Measurements from ENCODE around the gene ALDH16A1.
"Not testable (repeated sequence)": the region's sequence is repeated elsewhere in the genome, so short reads cannot be mapped to it uniquely, and the experiment has no call there.

ALDH16A1 gene

DNA sequence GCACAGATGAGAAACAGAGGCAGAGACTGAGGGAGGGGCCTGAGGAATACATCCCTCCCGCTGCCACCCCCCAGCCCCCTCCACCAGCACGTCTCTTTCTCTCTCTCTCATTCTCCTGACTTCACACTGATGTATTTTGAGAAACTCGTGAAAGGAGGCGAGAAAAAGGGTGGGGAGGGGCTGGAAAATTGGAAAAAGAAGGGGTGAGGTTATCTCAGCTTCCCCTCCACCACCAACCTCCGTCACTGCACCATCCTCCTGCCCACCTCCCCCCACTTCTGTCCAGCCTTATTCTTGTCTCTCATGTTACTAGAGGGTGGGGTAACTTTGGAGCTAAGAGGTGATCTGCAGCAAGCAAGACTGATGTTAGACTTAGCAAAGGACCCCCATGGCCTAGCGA is 13.2 kb upstream of the ALDH16A1 start:
- no peak for DNase-seq (ENCODE audit: low read depth in 3 of 3, low spot score in 1 of 3)

DNA sequence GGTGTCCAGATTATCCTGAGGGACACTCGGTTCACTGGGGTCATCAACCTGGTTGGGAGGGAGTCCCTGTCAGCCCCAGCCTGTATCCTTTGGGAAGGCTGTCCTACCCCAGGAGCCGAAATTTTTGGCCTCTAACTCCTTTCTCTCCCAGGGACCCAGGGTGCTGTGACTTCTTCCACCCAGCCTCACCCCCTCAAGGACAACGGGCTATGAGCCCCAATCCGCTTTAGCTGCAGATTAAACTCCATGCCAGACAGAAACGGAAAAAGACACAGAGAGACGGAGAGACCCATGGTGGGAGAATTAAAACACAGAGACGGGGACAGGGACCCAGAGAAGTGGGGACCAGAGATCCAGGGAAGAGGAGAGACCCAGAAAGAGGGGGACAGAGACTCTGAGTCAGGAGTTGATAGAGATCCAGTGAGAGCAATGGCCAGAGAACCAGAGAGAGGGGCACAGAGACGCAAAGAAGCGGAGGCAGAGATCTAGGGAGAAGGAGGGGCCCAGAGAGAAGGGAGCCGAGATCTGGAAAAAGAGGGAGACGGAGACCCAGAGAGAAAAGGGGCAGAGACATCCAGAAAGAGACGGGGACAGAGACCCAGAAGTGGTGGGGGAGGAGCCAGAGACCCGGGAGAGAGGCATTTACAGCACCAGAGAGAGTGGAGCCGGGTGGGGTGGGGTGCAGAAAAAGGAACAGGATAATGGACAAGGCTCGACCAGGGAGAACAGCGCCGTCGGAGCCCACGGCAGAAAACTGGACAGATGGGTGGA is 12.4 kb upstream of the ALDH16A1 start:
- DNase-seq (ENCODE audit: low read depth in 3 of 3, low spot score in 1 of 3) = no peak

DNA sequence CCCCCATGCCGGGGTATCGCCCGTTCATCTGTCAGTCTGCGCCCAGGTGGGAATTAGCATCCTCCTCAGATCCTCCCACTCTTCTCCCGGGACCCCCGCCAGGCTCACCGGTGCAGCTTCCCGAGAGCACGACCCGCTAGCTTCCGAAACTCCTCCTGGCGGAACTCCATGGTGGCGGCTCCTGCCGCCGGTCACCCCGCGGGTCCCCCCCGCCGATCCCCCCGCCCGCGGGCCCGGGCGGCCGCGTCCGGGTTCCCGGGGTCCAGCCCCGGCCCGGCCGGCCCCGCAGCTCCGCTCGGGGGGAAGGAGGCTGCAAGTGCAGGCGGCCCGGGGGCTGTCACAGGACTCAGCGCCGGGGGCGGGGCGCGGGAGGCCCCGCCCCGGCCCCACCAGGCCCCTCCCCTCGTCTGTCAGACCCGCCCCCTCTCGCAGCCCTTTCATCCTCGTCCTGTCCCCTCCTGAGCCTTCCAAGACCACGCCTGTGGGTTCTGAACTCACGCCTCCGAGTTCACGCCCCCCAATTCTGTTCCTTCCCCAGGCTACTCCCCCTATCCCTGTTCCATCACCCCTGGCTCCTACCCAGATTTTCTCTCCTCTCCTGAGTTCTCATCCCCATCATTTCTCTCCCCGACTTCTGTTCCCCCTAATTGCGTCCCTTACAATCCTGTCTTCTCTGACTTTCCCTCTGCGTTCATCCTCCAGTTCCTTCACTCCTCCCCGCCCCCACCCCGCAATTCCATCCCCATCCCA is 11.6 kb upstream of the ALDH16A1 start, which contains the start of gene SLC17A7:
Gene SLC17A7 (minus strand): TSS at position 318 of the 750 bp plus-strand sequence. CDS start 148 bp downstream, at position 170.
- DNase-seq (ENCODE audit: low read depth in 3 of 3, low spot score in 1 of 3) = no peak

DNA sequence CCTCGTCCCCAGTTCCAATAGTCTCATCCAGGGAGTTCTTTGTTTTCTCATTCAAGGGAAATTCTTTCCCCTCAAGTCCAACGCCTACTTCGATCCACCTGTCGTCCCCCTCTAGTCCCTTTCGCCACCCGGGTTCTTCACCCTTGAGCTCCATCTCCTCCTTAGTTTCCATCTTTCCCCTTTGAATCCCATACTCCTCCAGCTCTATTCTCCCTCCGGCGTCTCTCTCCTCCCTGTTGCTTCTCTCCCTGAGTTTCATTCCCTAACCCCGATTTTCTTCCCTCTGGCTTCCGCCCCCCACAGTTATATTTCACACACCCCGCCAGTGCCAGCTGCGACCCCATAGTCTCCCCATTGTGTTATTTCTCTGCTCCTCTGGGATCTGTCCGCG is 11.1 kb upstream of the ALDH16A1 start:
- DNase-seq (ENCODE audit: low read depth in 3 of 3, low spot score in 1 of 3) = no peak

DNA sequence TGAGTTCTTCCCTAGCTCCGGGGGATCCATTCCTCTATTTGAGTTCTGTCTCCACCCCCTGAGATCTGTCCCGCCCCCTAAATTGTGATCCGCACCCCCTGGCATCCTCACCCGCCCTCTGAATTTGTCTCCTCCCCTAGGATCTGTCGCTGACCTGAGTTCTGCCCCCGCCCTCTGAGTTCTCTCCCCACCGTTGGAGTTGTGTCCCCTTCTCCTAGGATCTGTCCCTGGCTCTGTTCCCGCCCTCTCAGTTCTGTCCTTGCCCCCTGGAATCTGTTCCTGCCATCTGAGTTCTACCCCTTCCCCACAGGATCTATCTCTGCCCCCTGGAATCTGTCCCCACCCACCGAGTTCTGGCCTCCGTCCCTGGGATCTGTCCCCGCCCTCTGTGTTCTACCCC is 10.7 kb upstream of the ALDH16A1 start:
- DNase-seq (ENCODE audit: low read depth in 3 of 3, low spot score in 1 of 3) = no peak

DNA sequence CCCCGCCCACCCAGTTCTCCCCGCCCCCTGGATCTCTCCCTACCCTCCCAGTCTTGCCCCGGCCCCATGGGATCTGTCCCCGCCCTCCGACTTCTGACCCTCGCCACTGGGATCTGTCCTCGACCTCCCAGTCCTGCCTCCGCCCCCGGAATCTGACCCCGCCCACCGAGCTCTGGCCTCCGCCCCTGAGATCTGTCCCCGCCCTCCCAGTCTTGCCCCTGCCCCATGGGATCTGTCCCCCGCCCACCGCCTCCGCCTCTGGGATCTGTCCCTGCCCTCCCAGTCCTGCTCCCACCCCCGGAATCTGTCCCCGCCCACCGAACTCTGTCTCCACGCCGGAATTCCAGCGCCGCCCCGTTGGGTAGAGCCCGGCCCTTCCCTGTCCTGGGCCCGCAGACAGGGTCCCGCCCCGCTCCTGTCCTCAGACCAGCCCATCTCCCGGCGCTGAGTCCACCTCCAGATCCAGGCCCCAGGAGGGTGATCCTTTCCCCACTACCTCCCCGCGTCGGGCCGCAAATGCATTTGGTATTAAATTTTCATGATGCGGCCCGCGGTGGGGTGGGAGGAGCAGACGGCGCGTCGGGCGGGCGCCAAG is 10.2 kb upstream of the ALDH16A1 start:
- DNase-seq (ENCODE audit: low read depth in 3 of 3, low spot score in 1 of 3) = peak in 1 of 3 donors; percentile 40

DNA sequence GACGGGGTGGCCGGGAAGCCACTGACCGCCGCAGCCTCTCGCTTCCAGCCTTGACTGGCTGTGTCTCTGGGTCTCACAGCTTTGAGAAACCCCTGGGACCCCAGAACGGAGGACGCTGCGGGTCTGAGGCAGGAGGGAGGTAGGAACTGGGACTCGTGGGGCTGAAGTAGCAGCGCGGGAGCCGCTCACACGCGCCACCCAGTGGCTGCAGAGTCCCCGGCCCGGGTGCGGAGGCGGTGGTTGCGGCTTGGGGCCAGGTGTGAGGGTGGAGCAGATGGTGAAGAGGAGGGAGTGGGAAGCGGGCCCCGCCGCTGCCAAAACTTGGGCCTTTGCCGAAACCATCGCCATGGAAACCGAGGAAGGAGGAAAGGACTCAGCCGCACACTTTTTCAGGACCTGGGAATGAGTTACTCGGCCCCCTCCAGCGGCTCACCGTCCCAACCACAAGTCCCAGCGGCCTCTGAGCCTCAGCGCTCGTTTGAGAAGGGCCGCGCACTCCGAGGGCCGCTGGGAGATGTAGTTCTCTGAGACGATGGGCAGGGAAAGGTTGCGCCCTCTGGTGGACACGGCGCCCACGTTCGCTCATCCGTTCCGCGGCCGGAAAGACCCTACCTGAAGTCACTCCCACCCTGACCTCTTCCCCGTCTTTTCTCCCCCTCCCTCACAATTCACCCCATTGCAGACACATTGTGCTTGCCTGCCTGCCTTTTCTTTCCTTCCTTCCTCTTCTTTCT is 9.5 kb upstream of the ALDH16A1 start:
- DNase-seq (ENCODE audit: low read depth in 3 of 3, low spot score in 1 of 3) = peak; percentile 80 to 91 (median 85)

DNA sequence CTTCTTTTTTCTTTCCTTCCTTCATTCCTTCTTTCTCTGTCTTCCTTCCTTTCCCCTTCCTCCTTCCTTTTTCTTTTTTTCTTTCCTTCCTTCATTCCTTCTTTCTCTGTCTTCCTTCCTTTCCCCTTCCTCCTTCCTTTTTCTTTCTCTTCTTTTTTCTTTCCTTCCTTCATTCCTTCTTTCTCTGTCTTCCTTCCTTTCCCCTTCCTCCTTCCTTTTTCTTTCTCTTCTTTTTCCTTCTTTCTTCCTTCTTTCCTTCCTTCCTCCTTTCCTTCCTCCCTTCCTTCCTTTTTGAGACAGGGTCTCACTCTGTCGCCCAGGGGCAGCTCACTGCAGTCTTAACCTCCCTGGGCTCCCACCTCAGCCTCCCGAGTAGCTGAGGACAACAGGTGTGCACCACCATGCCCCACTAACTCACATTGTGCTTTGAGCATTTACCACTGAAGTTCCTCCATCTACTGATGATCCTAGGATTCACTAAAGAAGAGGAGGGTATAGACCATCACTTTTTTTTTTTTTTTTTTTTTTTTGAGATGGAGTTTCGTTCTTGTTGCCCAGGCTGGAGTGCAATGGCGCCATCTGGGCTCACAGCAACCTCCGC is 8.8 kb upstream of the ALDH16A1 start:
- not testable (repeated sequence) for DNase-seq (ENCODE audit: low read depth in 3 of 3, low spot score in 1 of 3)

DNA sequence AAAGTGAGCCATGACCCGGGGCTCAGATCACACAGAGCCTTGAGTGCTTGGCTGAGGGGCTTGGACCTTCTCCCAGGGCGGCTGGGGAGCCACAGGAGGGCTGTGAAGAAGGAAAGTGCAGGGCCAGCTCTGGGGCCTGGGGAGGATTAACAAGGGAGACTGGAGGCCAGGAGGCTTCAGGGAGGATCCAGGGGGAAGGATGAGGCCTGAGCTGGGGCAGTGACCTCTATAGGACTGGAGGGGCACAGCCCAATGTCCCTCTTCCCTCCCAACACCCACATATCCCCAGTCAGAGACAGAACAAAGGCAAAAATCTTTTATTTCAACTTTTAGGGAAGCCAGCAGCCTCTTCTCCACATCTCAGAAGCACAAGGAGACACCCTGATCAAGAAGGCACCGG is 7.0 kb upstream of the ALDH16A1 start:
- no peak for DNase-seq (ENCODE audit: low read depth in 3 of 3, low spot score in 1 of 3)

DNA sequence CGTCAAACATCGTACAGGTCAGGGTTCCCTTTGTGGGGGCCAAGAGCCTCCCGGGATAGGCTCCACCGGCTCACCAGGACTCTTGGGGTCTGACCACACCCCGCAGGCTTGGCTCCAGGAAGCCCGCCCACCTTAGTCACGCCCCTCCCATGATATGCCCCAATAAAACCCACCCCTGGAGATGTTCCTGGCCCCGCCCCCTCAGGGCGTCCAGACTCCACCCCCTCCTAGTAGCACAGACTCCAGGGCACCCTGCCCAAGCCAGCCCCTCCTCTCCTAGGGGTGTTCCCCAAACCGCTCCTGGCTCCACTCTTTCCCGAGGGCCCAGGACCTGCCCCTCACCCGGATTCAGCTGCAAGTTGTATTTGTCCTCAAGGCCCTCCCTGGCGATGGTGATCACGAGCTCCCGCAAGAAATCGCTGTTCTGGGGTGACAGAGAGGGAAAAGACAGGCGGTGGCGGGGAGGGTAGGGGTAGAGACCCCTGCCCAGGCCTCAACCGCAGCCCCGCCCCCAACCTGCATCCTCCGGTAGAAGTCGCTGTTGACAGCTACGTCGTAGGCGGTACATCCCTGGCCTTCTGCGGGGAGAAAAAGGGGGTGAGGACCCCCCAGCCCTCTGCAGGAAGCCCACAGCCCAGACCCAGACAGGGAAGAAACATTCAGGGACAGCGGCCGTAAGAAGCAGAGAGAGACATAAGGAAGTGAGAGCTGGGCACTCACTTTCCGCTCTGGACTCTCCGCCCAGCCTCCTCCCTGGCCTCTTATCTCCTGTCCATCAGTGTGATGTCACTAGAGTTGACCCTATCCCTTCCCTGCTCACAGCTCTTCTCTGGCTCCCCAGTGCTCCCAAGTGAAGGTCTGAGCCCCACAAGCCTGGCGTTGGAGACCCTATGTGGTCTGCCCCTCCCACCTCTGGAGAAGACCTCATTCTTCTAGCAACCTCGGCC is 5.3 kb upstream of the ALDH16A1 start:
- DNase-seq (ENCODE audit: low read depth in 3 of 3, low spot score in 1 of 3) = no peak

DNA sequence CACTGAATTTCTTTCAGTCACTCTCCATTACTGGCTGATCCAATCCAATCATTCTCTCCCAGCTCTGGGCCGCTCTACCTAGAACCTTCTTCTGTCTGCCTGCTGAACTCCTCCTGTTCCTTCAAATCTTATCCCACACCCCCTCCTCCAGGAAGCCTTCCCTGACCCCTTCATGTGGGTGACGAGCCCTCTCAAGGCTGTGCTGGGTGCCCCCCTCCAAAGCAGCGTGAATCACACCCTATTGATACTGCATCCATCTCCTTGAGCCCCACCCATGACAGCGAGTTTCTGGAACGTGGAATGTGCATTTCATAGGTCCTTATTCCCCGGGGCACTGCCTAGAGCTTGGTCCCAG is 4.6 kb upstream of the ALDH16A1 start:
- DNase-seq (ENCODE audit: low read depth in 3 of 3, low spot score in 1 of 3) = no peak

DNA sequence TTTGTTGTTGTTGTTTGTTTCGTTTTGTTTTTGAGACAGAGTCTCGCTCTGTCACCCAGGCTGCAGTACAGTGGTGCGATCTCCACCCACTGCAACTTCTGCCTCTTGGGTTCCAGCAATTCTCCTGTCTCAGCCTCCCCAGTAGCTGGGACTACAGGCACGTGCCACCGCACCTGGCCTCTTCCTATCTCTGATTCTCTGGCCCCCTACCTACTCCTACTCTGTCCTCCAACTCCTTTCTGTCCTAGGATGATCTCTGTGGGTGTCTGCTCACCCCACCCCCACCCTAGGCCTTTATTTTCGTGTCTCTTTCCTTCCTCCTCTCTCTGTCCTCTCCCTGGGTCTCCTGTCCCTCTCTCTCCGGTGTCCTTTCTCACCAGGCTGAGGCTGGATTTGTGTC is 2.6 kb upstream of the ALDH16A1 start:
- DNase-seq (ENCODE audit: low read depth in 3 of 3, low spot score in 1 of 3) = no peak

DNA sequence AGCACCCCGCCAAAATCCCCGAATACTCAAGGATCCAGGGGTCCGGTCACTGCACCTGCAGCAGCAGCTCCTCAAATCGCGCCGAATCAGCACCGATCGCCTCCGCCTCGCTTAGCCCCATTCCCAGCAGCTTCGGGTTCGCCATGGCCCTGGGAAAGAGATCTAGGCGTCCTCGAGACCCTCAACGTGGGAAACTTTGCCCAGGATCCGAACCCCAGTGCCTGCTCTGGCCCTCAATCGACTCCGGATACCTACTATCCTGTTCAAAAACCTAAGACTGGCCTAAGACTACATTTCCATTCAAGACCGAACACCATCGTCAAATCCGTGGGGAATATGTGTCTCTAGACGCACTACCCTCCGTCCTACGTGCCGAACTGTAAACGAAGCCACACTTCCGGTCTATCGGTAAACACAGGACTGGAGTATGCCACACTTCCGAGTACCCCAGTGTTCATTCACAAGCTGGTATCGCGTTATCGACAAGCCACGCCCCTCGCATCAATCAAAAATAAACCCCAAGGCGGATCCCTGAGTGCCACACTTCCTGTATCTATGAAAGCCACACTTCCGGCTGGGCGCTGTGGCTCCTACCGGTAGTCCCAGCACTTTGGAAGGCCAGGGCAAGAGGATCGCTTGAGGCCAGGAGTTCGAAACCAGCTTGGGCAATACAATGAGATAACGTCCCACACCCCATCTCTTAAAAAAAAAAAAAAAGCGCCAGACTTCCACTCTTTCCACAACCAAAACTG is 1.4 kb upstream of the ALDH16A1 start, which contains the start of gene PIH1D1:
Gene PIH1D1 (minus strand): TSS at position 385 of the 752 bp plus-strand sequence. CDS start 240 bp downstream, at position 145.
- peak; percentile 78 to 89 (median 88) for DNase-seq (ENCODE audit: low read depth in 3 of 3, low spot score in 1 of 3)

DNA sequence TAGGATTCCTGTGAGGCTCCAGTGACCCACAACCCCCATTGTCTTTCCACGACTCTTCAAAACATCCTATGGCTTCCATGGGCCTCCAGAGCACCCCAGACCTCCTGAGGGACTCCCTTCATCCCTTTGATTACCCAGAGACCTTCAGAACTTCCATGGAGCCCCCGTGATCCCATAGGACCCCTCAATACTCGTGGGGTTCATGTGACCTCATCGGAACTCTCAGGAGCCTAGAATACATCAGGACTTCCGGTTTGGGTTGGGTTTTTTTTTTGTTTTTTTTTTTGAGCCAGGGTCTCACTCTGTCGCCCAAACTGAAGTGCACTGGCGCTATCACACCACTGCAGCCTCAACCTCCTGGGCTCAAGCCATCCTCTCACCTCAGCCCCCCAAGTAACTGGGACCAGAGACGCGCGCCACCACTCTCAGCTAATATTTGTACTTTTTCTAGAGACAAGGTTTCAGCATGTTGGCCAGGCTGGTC is 774 bp downstream of the ALDH16A1 start:
- no peak for DNase-seq (ENCODE audit: low read depth in 3 of 3, low spot score in 1 of 3)

DNA sequence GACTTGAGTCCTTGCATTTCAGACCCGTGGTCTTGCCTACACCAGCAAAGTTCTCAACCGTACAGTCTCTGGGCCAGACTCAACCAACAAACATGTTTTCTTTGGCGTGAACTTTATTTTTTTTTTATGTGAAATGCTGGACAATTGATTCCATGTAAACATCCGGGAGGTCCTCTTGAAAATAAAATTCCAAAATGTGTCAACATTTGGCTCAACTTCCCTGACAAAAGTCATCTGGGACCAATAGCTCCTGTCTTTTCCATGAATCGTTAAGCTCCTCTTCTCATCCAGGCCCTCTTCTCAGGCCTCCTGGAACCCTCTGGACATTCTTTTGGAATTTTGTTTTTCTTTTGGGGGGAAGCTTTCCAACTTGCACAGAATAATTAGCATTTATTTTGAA is 2.7 kb downstream of the ALDH16A1 start:
- DNase-seq (ENCODE audit: low read depth in 3 of 3, low spot score in 1 of 3) = no peak

DNA sequence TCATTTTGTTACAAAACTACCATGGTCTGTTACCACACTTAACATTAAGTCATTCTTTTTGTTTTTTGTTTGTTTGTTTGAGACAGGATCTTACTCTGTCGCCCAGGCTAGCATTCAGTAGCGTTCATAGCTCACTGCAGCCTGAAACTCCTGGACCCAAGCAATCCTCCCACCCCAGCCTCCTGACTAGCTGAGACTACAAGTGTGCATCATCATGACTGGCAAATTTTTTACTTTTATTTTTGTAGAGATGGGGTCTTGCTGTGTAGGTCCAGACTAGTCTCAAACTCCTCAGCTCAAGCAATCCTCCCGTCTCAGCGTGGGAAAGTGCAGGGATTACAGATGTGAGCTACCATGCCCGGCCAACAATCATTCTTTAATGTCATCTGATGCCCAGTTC is 3.3 kb downstream of the ALDH16A1 start:
- no peak for DNase-seq (ENCODE audit: low read depth in 3 of 3, low spot score in 1 of 3)

DNA sequence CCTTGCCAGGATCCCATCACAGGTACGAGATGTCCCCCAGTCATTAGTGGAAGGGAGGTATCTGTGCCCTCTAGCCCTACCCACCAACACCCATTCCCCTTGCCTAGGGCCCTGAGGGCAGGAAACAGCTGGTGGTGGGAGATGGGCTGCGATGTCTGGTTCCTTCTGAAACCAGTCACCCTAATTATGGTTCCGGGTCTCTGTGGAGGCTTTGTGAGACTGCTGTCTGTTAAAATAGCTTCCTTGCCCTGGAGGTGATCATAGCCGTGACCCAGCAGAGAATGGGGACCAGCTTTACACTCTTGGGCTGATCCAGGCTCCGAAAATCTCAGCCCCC is 5.5 kb downstream of the ALDH16A1 start:
- DNase-seq (ENCODE audit: low read depth in 3 of 3, low spot score in 1 of 3) = no peak

DNA sequence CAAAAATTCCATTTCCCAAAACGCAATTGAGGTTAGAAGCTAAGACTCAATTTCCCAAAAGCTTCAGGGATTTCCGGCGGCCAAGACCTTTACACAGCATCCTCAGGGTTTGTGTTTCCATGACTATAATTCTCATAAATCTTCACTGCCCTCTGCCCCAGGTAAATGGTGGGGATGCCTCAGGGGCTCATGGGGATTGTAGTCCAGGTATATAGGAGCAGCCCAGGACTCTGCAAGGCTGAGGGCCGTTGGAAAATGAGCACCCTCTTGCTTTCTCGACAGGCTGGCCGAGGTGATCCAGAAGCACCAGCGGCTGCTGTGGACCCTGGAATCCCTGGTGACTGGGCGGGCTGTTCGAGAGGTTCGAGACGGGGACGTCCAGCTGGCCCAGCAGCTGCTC is 6.4 kb downstream of the ALDH16A1 start:
- DNase-seq (ENCODE audit: low read depth in 3 of 3, low spot score in 1 of 3) = no peak

DNA sequence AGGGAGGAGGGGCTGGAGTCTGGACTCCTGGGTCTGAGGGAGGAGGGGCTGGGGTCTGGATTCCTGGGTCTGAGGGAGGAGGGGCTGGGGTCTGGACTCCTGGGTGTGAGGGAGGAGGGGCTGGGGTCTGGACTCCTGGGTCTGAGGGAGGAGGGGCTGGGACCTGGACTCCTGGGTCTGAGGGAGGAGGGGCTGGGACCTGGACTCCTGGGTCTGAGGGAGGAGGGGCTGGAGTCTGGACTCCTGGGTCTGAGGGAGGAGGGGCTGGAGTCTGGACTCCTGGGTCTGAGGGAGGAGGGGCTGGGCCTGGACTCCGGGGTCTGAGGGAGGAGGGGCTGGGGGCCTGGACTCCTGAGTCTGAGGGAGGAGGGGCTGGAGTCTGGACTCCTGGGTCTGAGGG is 8.1 kb downstream of the ALDH16A1 start:
- not testable (repeated sequence) for DNase-seq (ENCODE audit: low read depth in 3 of 3, low spot score in 1 of 3)

Data from stimulated activated CD4-positive, alpha-beta T cell treated with anti-CD3 and anti-CD28 coated beads, TNF-alpha, amount 100 ng/mL, for 1 hour (primary cell).